Muscle layer of colon (tissue), 2 donors: Measurements from ENCODE around the gene CCT3.
A peak's percentile ranks its signal among the peaks of the same experiment; 100 is the strongest.

ENCODE experiments used
- H3K27ac ChIP-seq: one replicate; pipeline ENCODE4 v1.7.0; 2013; ENCODE audit warnings: low read depth, mild to moderate bottlenecking, low read length, moderate library complexity
- H3K27me3 ChIP-seq, 2 donors: one replicate each; pipeline ENCODE4 v1.7.0; 2013; ENCODE audit warnings: low read length in 2 of 2, mild to moderate bottlenecking in 2 of 2; ENCODE audit not compliant: insufficient read depth in 2 of 2, control insufficient read depth in 1 of 2
- H3K36me3 ChIP-seq: one replicate; pipeline ENCODE4 v1.7.0; 2013; ENCODE audit warnings: mild to moderate bottlenecking, low read length; ENCODE audit not compliant: insufficient read depth
- H3K4me1 ChIP-seq: one replicate; pipeline ENCODE4 v1.7.0; 2013; ENCODE audit warnings: mild to moderate bottlenecking, low read length; ENCODE audit not compliant: insufficient read depth
- H3K4me3 ChIP-seq, 2 donors: one replicate each; pipeline ENCODE4 v1.7.0; 2013; ENCODE audit warnings: low read length in 2 of 2, low read depth in 1 of 2, mild to moderate bottlenecking in 1 of 2, moderate library complexity in 1 of 2
- H3K9ac ChIP-seq: one replicate; pipeline ENCODE4 v1.7.0; 2013; ENCODE audit warnings: low read length
- H3K9me3 ChIP-seq: one replicate; pipeline ENCODE4 v1.7.0; 2013; ENCODE audit warnings: mild to moderate bottlenecking, low read length
- donor health status: abdominal sarcoma.
- donor health status: Adenocarcinoma of cecum.

The CCT3 gene

DNA sequence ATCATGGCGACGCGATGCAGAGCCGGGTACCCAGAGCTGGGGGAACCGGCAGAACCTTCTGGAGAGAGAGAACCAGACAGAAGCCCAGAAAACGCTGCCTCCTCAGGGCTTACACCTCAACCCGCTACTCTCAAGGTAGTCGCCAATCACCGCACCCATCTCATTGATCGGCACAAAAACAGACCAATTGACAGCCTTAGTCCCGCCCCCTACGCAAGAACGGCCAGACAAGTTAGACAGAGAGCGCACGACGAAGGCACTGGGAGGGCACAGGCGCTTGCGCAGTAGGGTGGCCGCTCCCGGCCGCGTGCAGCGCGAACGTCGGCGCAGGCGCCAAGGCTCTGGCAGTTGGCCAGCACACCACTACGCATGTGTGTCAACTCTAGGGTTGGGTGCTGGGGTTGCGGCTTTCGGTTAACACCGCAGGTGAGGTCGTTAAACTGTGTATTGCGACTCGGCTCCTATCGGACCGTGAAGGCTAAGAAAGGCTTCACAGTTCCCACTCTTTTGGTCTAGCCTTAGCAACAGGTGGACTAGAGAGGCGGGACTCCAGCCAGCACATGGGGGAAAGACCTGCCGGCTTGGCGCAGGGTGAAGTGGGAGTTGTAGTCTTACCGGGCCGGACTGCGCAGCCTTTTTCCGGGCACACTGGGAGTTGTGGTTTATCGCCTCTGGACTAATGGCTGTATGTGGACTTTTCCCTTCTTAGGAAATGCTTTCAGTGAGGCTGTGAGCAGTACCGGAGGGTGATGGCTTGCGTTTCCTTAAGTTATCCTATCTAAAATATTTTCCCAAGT lies at the start of gene CCT3, which contains the start of gene TSACC:
TSS of gene CCT3 (minus strand) at position 113 of the 797 bp plus-strand sequence. CDS start at position 5, 108 bp downstream.
TSS of gene TSACC (plus strand) at position 347 of the 797 bp plus-strand sequence. CDS start 1,232 bp downstream, outside the sequence.
- peak within 1 kb of the TSS; percentile 80 for H3K9ac ChIP-seq
- no peaks in the 10 kb centered on the region for H3K27me3 ChIP-seq
- H3K4me1 ChIP-seq: peaks cover 7% of the 10 kb centered on the region
- peaks cover 18% of the 10 kb centered on the region for H3K36me3 ChIP-seq
- H3K27ac ChIP-seq: peak within 1 kb of the TSS; percentile 92
- H3K4me3 ChIP-seq: peak within 1 kb of the TSS; percentile 81 to 98
- no peaks in the 10 kb centered on the region for H3K9me3 ChIP-seq

- Histone ChIP-seq H3K4me1 (no peaks in the 10 kb centered on the region), H3K27me3 (peaks cover 0 to 39% of the 10 kb centered on the region in 2 donors), H3K4me3 (no peak overlapping the region), H3K9me3 (no peaks in the 10 kb centered on the region), H3K36me3 (no peaks in the 10 kb centered on the region), H3K9ac (no peak overlapping the region), H3K27ac (no peak overlapping the region)
Observed at GRCh38 chr1:156387870-156388173, 49.7 kb upstream of the CCT3 start.

DNA sequence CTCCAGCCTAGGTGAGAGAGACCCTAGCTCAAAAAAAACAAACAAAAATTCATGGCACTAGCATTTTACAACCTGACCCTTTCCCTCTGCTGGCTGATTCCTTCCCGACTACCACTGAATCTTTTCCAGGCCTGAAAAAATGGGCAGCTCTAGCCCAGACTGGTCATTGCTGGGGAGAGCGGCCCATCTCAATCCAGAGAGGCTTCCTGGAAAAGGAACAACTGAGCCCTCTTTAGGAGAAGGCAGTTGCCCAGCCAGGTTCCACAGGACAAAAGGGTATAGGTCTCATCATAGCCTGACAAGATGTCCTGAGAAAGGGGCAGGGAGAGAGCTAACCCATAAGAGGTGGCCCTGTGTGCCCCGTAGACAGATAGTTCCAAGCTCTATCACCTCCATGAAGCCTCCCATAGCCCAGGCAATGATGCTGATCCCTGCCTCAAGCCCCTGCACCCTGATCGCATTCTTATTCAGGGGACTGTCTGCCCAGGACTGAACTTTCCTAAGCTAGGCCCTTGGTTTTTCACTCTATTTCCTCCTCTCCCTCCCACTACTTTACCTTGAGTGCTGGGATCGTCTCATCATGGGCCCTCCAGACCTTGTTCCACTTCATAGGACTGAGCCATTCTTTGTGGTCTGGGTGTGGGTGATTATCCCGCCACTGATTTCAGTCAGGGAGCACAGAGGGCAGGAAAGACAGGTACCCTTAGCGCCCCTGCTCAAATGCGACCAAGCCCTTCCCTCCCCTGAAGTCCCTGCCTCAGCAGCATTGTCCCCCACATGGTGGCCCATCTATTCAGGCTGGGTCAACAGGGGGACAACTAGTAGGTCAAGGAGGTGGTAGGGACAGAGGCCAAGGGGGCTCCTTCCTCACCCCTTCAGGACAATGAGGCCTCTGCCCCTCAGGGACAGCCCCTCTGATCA lies 49.1 kb upstream of the CCT3 start:
- Histone ChIP-seq H3K9ac (no peak overlapping the region), H3K9me3 (no peaks in the 10 kb centered on the region), H3K27ac (no peak overlapping the region), H3K4me3 (no peak overlapping the region), H3K27me3 (peaks cover 0 to 36% of the 10 kb centered on the region in 2 donors), H3K36me3 (no peaks in the 10 kb centered on the region), H3K4me1 (no peaks in the 10 kb centered on the region)

GRCh38 chr1:156386134-156386901 lies 48.2 kb upstream of the CCT3 start:
- Histone ChIP-seq H3K27ac (no peak overlapping the region), H3K36me3 (no peaks in the 10 kb centered on the region), H3K27me3 (peaks cover 0 to 28% of the 10 kb centered on the region in 2 donors), H3K9me3 (no peaks in the 10 kb centered on the region), H3K4me1 (no peaks in the 10 kb centered on the region), H3K9ac (no peak overlapping the region), H3K4me3 (no peak overlapping the region)

GRCh38 chr1:156385534-156386031 lies 47.5 kb upstream of the CCT3 start:
- Histone ChIP-seq H3K27ac (no peak overlapping the region), H3K4me3 (no peak overlapping the region), H3K9ac (no peak overlapping the region), H3K9me3 (no peaks in the 10 kb centered on the region), H3K27me3 (peaks cover 0 to 21% of the 10 kb centered on the region in 2 donors), H3K4me1 (no peaks in the 10 kb centered on the region), H3K36me3 (no peaks in the 10 kb centered on the region)

DNA sequence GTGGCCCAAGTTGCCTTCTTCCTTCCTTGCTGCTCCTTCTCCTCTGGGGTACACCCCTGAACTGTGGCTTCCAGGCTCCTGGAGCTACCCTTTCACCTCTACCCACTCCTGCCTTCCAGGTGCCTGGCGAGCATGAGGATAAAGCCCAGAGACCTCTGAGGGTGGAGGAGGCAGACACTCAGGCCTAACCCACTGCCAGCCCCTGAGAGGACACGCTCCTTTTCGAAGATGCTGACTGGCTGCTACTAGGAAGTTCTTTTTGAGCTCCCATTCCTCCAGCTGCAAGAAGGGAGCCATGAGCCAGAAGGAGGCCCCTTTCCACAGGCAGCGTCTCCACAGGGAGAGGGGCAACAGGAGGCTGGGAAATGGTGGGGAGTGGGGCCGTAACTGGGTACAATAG lies 46.6 kb upstream of the CCT3 start:
- peaks cover 0 to 20% of the 10 kb centered on the region in 2 donors for H3K27me3 ChIP-seq
- H3K27ac ChIP-seq: no peak overlapping the region
- H3K4me3 ChIP-seq: no peak overlapping the region
- H3K9ac ChIP-seq: no peak overlapping the region
- H3K36me3 ChIP-seq: no peaks in the 10 kb centered on the region
- no peaks in the 10 kb centered on the region for H3K9me3 ChIP-seq
- no peaks in the 10 kb centered on the region for H3K4me1 ChIP-seq

DNA sequence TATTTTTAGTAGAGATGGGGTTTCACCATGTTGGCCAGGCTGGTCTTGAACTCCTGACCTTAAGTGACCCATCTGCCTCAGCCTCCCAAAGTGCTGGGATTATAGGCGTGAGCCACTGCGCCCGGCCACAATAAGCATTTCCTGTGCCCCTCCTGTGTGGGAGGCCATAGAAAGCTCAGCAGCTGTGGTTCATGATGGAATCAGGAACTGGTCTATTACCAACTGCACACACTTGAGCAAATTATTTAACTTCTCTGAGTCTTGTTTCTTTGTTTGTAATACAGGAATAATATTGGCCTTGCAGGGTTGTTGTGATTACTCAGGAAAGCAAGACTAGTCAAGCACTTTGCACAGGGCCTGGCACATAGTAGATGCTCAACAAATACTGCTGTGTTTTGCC lies 45.9 kb upstream of the CCT3 start:
- no peak overlapping the region for H3K27ac ChIP-seq
- no peaks in the 10 kb centered on the region for H3K9me3 ChIP-seq
- H3K4me3 ChIP-seq: no peak overlapping the region
- H3K9ac ChIP-seq: no peak overlapping the region
- H3K36me3 ChIP-seq: no peaks in the 10 kb centered on the region
- H3K27me3 ChIP-seq: peaks cover 0 to 14% of the 10 kb centered on the region in 2 donors
- H3K4me1 ChIP-seq: no peaks in the 10 kb centered on the region

GRCh38 chr1:156383023-156383422 lies 44.9 kb upstream of the CCT3 start:
- Histone ChIP-seq H3K9ac (no peak overlapping the region), H3K9me3 (no peaks in the 10 kb centered on the region), H3K27ac (no peak overlapping the region), H3K27me3 (peaks cover 0 to 7% of the 10 kb centered on the region in 2 donors), H3K4me1 (no peaks in the 10 kb centered on the region), H3K36me3 (no peaks in the 10 kb centered on the region), H3K4me3 (no peak overlapping the region)

DNA sequence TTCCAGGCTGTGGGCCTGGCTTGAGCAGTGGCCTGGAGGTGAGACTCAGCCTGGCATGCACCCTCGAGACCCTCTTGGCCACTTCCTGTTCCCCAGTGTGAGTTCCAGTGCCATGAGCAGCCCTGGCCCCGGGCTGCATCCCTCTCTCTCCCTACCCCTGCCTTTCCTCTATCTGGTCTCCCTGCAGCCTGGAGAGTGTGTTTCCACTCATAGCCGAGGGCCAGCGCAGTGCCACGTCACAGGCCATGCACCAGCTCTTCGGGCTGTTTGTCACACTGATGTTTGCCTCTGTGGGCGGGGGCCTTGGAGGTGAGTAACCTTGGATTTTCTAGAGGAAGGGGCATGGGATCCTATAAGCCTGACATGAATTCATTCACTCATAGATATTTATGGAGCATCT lies 44.5 kb upstream of the CCT3 start:
- Histone ChIP-seq H3K9me3 (no peaks in the 10 kb centered on the region), H3K9ac (no peak overlapping the region), H3K27me3 (peaks cover 0 to 2% of the 10 kb centered on the region in 2 donors), H3K36me3 (no peaks in the 10 kb centered on the region), H3K27ac (no peak overlapping the region), H3K4me3 (no peak overlapping the region), H3K4me1 (no peaks in the 10 kb centered on the region)

GRCh38 chr1:156379420-156380165 lies 41.5 kb upstream of the CCT3 start:
- no peaks in the 10 kb centered on the region for H3K4me1 ChIP-seq
- no peaks in the 10 kb centered on the region for H3K27me3 ChIP-seq
- no peak overlapping the region for H3K4me3 ChIP-seq
- H3K27ac ChIP-seq: no peak overlapping the region
- no peaks in the 10 kb centered on the region for H3K9me3 ChIP-seq
- H3K9ac ChIP-seq: no peak overlapping the region
- no peaks in the 10 kb centered on the region for H3K36me3 ChIP-seq
